HepG2 (cell line): Measurements from ENCODE around the gene PPP1CA. TPM values are rescaled to one million over a fixed set of nuclear protein-coding genes. Genes with fewer than 3 reads are reported as not detected.

Experiments used
- ATAC-seq: fragments of 200-7000 bp; cut with Tn5 transposase; 3 replicates; pipeline ENCODE4 v1.9.1; 2020; ENCODE audit warnings: mild to moderate bottlenecking, moderate library complexity
- BruUV-seq: library from RNA; stranded (reverse); fragments of 400-500 nt; replicated peaks from 2 replicates; lab custom pipeline; 2021; lab: Mats Ljungman, UMichigan
- CTCF ChIA-PET: fragments of 300-600 bp; formaldehyde crosslinking; extraction: SDS; loops from one replicate; lab custom pipeline; 2021; ENCODE audit warnings: low total read pairs, inconsistent platforms, low intra/inter-chr PET ratio; lab: Yijun Ruan, JAX
- POLR2A ChIA-PET: fragments of 350-600 bp; sonication (Branson Sonifier 250); formaldehyde crosslinking; loops from one replicate; lab custom pipeline; 2020; ENCODE audit warnings: antibody characterized with exemption, inconsistent platforms; lab: Yijun Ruan, JAX
- DNase-seq: peaks from one replicate; pipeline ENCODE4 v3.0.0-alpha.2; 2015; ENCODE audit warnings: low spot score
- FAIRE-seq: peaks from 3 replicates; lab custom pipeline; 2011; peaks lifted over from hg19 to GRCh38; lab: Jason Lieb, UNC
- H2AFZ ChIP-seq: one replicate; pipeline ENCODE4 v1.6.1; 2011; ENCODE audit warnings: low read length, inconsistent platforms
- H3K27ac ChIP-seq: fragments of 300-600 bp; 3 replicates; pipeline ENCODE4 v1.8.0; 2011; ENCODE audit warnings: mixed run types, mild to moderate bottlenecking, mixed read lengths, low read length, inconsistent platforms; ENCODE audit not compliant: insufficient read depth; ENCODE audit errors: extremely low read length
- H3K27me3 ChIP-seq, 2 experiments: fragments of 200-600 bp in 1 of 2; 2 replicates in 1 of 2; 3 replicates in 1 of 2; pipeline versions ENCODE4 v1.6.0 to v1.8.0; 2011; ENCODE audit warnings: low read length in 2 of 2, mild to moderate bottlenecking in 2 of 2, moderate library complexity in 2 of 2, inconsistent platforms in 1 of 2; ENCODE audit not compliant: insufficient read depth in 2 of 2, control insufficient read depth in 1 of 2
- H3K36me3 ChIP-seq, 2 experiments: fragments of 200-600 bp in 1 of 2; replicated peaks in 1 of 2; 2 replicates in 1 of 2; 3 replicates in 1 of 2; pipeline versions ENCODE4 v1.5.1 to v1.8.0; 2011; ENCODE audit warnings: low read length in 2 of 2, inconsistent platforms in 1 of 2; ENCODE audit not compliant: insufficient read depth in 2 of 2, control insufficient read depth in 1 of 2
- H3K4me1 ChIP-seq: 2 replicates; pipeline ENCODE4 v1.5.1; 2012; ENCODE audit warnings: low read length, inconsistent platforms; ENCODE audit not compliant: insufficient read depth
- H3K4me2 ChIP-seq: 2 replicates; pipeline ENCODE4 v1.6.0; 2011; ENCODE audit warnings: low read depth, low read length, inconsistent platforms
- H3K4me3 ChIP-seq, 3 experiments: fragments of 200-600 bp in 1 of 3; sonication (generic), shearing (Covaris generic) in 1 of 3; replicated peaks in 1 of 3; 2 replicates each; pipeline ENCODE4 v1.5.1; 2011 to 2016; ENCODE audit warnings: low read length in 3 of 3, inconsistent platforms in 2 of 3, low read depth in 2 of 3, mild to moderate bottlenecking in 2 of 3, control low read depth in 1 of 3, mixed read lengths in 1 of 3; ENCODE audit not compliant: insufficient read depth in 1 of 3
- H3K79me2 ChIP-seq: one replicate; pipeline ENCODE4 v1.6.1; 2011; ENCODE audit warnings: low read length, inconsistent platforms; ENCODE audit not compliant: insufficient read depth
- H3K9ac ChIP-seq: 2 replicates; pipeline ENCODE4 v1.6.0; 2011; ENCODE audit warnings: mild to moderate bottlenecking, low read depth, low read length, inconsistent platforms; ENCODE audit not compliant: insufficient read depth
- H3K9me3 ChIP-seq: 2 replicates; pipeline ENCODE4 v1.5.1; 2012; ENCODE audit warnings: mild to moderate bottlenecking, low read length
- H4K20me1 ChIP-seq: 2 replicates; pipeline ENCODE4 v1.6.0; 2011; ENCODE audit warnings: inconsistent platforms, mild to moderate bottlenecking, low read length, moderate library complexity; ENCODE audit not compliant: insufficient read depth
- AGO2 ChIP-seq: fragments of 200-400 bp; formaldehyde crosslinking; optimal IDR thresholded peaks from 2 replicates; pipeline ENCODE3; 2017; ENCODE audit warnings: mild to moderate bottlenecking, low read depth, low read length, moderate library complexity
- ELF4 ChIP-seq: sonication (generic); formaldehyde crosslinking; IDR thresholded peaks from 2 replicates; pipeline ENCODE4 v1.5.0; 2020; ENCODE audit warnings: missing genetic modification reagents, mild to moderate bottlenecking, moderate library complexity, borderline replicate concordance
- NFIC ChIP-seq: IDR thresholded peaks from 2 replicates; pipeline ENCODE4 v1.6.1; 2012; ENCODE audit warnings: mild to moderate bottlenecking, low read length, inconsistent platforms
- ZNF205 ChIP-seq: IDR thresholded peaks from 2 replicates; pipeline ENCODE4 v1.6.1; 2018; ENCODE audit warnings: missing biosample characterization, missing genetic modification reagents
- WGBS: methylation state at CpG from one replicate; pipeline ENCODE4 v1.1.6; 2017; ENCODE audit warnings: low lambda C conversion rate; 5-methylcytosine and 5-hydroxymethylcytosine counted together
- in situ Hi-C: cut with HindIII; loops from 2 replicates; pipeline ENCODE4 v1.10.0; 2017; ENCODE audit warnings: low pct_unique_long_range_greater_than_20kb; ENCODE audit not compliant: extremely low pct_ligation_motif_present
- intact Hi-C: fragments of 100-400 bp; cut with micrococcal nuclease; formaldehyde crosslinking; loops from one replicate; pipeline ENCODE4 v1.10.0; 2022; ENCODE audit not compliant: unreplicated experiment
- polyA plus RNA-seq, 8 experiments: library from polyadenylated mRNA; depleted of rRNA in 3 of 8; stranded (reverse) in 7 of 8; unstranded in 1 of 8; fragments of >200 nt; fragmentation: Illumina TruSeq in 4 of 8; extraction: Trizol in 4 of 8; gene quantifications; 2 replicates each; pipeline versions ENCODE4 v1.2.1 to v1.2.3, GENCODE V29; 2011 to 2016; ENCODE audit warnings: low read depth in 4 of 8, missing spikeins in 1 of 8, mixed read lengths in 1 of 8; ENCODE audit not compliant: insufficient read depth in 1 of 8
- total RNA-seq, 5 experiments: library from RNA; depleted of rRNA; stranded (reverse); fragments of >200 nt; fragmentation: Illumina TruSeq; extraction: Trizol; gene quantifications; 2 replicates each; pipeline ENCODE4 v1.2.3, GENCODE V29; 2016; ENCODE audit warnings: low read depth in 1 of 5
- TF ChIP-seq, protein P1 (sequence below): sonication (generic); formaldehyde crosslinking; conservative IDR thresholded peaks from 2 replicates; pipeline ENCODE4 v1.8.0; 2022; ENCODE audit warnings: mild to moderate bottlenecking, moderate library complexity, missing genetic modification reagents

PPP1CA gene
- total and polyA plus RNA-seq, 2 of the 13 experiments (the other 11 are each of a cell fraction or from before 2014, with no cell fraction given), result 149 to 170 TPM

DNA sequence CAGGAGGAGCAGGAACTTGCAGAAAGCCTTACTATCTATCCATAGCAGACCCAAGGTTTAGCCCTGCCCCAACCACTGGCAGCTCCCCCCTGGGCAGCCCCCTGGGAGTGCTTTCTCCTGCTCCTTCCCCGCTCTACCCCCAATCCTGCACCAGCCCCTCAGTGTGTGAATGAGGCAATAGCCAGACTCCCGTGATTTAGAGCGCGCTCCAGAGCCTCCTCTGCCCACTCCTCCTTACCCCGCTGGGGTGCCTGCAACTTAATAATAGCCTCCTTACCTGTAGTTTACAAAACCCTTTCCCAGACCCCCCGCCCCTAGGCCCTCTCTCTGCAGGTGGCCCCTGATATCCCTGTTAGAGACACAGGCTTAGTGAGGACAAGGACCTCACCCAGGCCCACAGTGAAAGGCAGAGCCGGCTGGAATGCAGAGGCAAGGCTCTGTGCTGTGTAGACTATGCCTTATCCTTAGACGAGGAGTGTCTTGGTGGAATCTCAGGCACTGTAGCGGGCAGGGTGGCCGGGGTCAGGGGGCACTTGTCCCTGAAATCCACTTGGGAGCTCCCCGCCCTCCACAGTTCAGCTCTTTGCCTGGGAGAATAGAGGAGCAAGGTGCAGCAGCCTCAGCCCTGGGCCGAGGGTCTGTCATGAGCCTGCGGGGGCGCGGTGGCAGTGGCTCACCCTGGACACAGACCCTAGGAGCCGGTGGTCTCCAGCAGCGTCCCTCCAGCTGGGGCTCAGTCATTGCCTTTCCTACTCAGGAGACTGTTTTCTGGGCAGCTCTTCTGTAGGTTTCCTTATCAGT, 9.5 kb upstream of the PPP1CA start:
- Histone ChIP-seq H3K36me3 (no peaks in the 10 kb centered on the region), H3K27me3 (peaks cover 10 to 48% of the 10 kb centered on the region in 2 experiments; a peak in 4 of 5 replicates), H3K9me3 (no peaks in the 10 kb centered on the region), H3K4me1 (peaks cover 49% of the 10 kb centered on the region), H3K79me2 (no peaks in the 10 kb centered on the region), H3K4me3 (peak overlapping the region in 1 of 3 experiments; percentile 4; a peak in 1 of 6 replicates), H3K27ac (no peak overlapping the region), H2AFZ (no peak overlapping the region), H3K9ac (no peak overlapping the region), H4K20me1 (no peaks in the 10 kb centered on the region), H3K4me2 (peak overlapping the region; percentile 74)
- FAIRE-seq, result no peak
- 39% methylated on average over 10 of the region's 17 CpGs for WGBS
- ATAC-seq, result peak; percentile 4
- intact Hi-C loops, result no loop called here
- no peak for DNase-seq
- BruUV-seq, result no TSS peak
- in situ Hi-C loops, result no loop called here
- ChIA-PET CTCF (no interaction called here), POLR2A (interaction anchor here (1.3 to 2.1 kb wide), 3 partner anchors 9 to 19 kb away, joined by 4 to 10 read pairs (median 5); partner anchors contain the start of genes PPP1CA and RAD9A)
- TF ChIP-seq, protein P1, sequence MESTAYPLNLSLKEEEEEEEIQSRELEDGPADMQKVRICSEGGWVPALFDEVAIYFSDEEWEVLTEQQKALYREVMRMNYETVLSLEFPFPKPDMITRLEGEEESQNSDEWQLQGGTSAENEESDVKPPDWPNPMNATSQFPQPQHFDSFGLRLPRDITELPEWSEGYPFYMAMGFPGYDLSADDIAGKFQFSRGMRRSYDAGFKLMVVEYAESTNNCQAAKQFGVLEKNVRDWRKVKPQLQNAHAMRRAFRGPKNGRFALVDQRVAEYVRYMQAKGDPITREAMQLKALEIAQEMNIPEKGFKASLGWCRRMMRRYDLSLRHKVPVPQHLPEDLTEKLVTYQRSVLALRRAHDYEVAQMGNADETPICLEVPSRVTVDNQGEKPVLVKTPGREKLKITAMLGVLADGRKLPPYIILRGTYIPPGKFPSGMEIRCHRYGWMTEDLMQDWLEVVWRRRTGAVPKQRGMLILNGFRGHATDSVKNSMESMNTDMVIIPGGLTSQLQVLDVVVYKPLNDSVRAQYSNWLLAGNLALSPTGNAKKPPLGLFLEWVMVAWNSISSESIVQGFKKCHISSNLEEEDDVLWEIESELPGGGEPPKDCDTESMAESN (CRISPR knock-in tag), result no peak
- TF ChIP-seq ELF4 (CRISPR knock-in tag) (no peak), NFIC (no peak), AGO2 (peak; percentile 8), ZNF205 (CRISPR knock-in tag) (no peak)
